GM13977 (cell line): Measurements from ENCODE around the gene MBD4.
A peak's percentile ranks its signal among the peaks of the same experiment; 100 is the strongest.

Experiments used
- DNase-seq: peaks from one replicate; pipeline ENCODE4 v3.0.0; 2012; ENCODE audit warnings: low spot score
- CTCF ChIP-seq: IDR thresholded peaks from 2 replicates; pipeline ENCODE4 v1.5.1; 2012; ENCODE audit warnings: mild to moderate bottlenecking, control low read depth; ENCODE audit not compliant: insufficient read depth; ENCODE audit errors: extremely low read depth, missing control alignments
- in situ Hi-C: fragments of 300-500 bp; cut with MboI; formaldehyde crosslinking; loops from one replicate; pipeline ENCODE4 v1.12.0; 2022; ENCODE audit warnings: low sequenced_read_pairs, low pct_unique_long_range_greater_than_20kb, mixed read lengths, inconsistent platforms; ENCODE audit not compliant: unreplicated experiment

MBD4 gene

GRCh38 chr3:129428007-129428375 lies 11.8 kb downstream of the MBD4 start:
- in situ Hi-C loops: no loop called here
- no peak for DNase-seq
- no peak for TF ChIP-seq CTCF

GRCh38 chr3:129425619-129426018 lies 14.1 kb downstream of the MBD4 start:
- TF ChIP-seq CTCF: no peak
- DNase-seq: no peak
- in situ Hi-C loops: no loop called here

GRCh38 chr3:129425213-129425612 lies 14.5 kb downstream of the MBD4 start:
- TF ChIP-seq CTCF: no peak
- DNase-seq: no peak
- in situ Hi-C loops: no loop called here

- TF ChIP-seq CTCF: no peak
- peak; percentile 53 for DNase-seq
- in situ Hi-C loops: no loop called here
Observed at GRCh38 chr3:129424185-129424841, 15.4 kb downstream of the MBD4 start.

- no peak for DNase-seq
- in situ Hi-C loops: no loop called here
- no peak for TF ChIP-seq CTCF
Observed at GRCh38 chr3:129422897-129423296, 16.9 kb downstream of the MBD4 start.

GRCh38 chr3:129421988-129422745 lies 17.6 kb downstream of the MBD4 start:
- no peak for TF ChIP-seq CTCF
- DNase-seq: no peak
- in situ Hi-C loops: no loop called here
